NT2/D1 (cell line): ENCODE results near the gene NT5C2.

ENCODE experiments used
- DNase-seq: peaks from one replicate; pipeline ENCODE4 v3.0.0-alpha.2; 2011; ENCODE audit warnings: low read depth, low spot score
- H3K27me3 ChIP-seq: 2 replicates; pipeline ENCODE4 v1.6.0; 2011; ENCODE audit warnings: mild to moderate bottlenecking; ENCODE audit not compliant: insufficient read length, insufficient read depth
- H3K36me3 ChIP-seq: 2 replicates; pipeline ENCODE4 v1.6.1; 2011; ENCODE audit warnings: mild to moderate bottlenecking, low read length, mixed read lengths; ENCODE audit not compliant: insufficient read depth, insufficient read length
- H3K4me1 ChIP-seq: 2 replicates; pipeline ENCODE4 v1.5.1; 2011; ENCODE audit not compliant: insufficient read depth, insufficient read length
- H3K4me3 ChIP-seq: 2 replicates; pipeline ENCODE4 v1.5.1; 2011; ENCODE audit warnings: low read depth; ENCODE audit not compliant: insufficient read length
- H3K9ac ChIP-seq: 2 replicates; pipeline ENCODE4 v1.6.0; 2011; ENCODE audit warnings: low read depth; ENCODE audit not compliant: insufficient read length
- H3K9me3 ChIP-seq: 2 replicates; pipeline ENCODE4 v1.5.1; 2011; ENCODE audit warnings: mild to moderate bottlenecking, low read length; ENCODE audit not compliant: insufficient read depth
- SUZ12 ChIP-seq: IDR thresholded peaks from 2 replicates; pipeline ENCODE4 v1.6.1; 2011; ENCODE audit not compliant: insufficient read length, insufficient read depth; ENCODE audit errors: extremely low read depth
- YY1 ChIP-seq: IDR thresholded peaks from 2 replicates; pipeline ENCODE4 v1.6.1; 2011; ENCODE audit not compliant: insufficient read length, insufficient read depth
- ZNF274 ChIP-seq: IDR thresholded peaks from 2 replicates; pipeline ENCODE4 v1.6.1; 2011; ENCODE audit warnings: mild to moderate bottlenecking, low read depth, low read length

Gene NT5C2

GRCh38 chr10:103089493-103089892 is 103.6 kb downstream of the NT5C2 start:
- no peaks in the 10 kb centered on the region for H3K9me3 ChIP-seq
- H3K4me3 ChIP-seq, result no peak overlapping the region
- H3K4me1 ChIP-seq, result no peaks in the 10 kb centered on the region
- no peaks in the 10 kb centered on the region for H3K27me3 ChIP-seq
- no peak overlapping the region for H3K9ac ChIP-seq
- TF ChIP-seq SUZ12, result no peak
- no peak for TF ChIP-seq YY1
- no peak for TF ChIP-seq ZNF274
- peaks cover 83% of the 10 kb centered on the region for H3K36me3 ChIP-seq
- DNase-seq, result no peak

DNA sequence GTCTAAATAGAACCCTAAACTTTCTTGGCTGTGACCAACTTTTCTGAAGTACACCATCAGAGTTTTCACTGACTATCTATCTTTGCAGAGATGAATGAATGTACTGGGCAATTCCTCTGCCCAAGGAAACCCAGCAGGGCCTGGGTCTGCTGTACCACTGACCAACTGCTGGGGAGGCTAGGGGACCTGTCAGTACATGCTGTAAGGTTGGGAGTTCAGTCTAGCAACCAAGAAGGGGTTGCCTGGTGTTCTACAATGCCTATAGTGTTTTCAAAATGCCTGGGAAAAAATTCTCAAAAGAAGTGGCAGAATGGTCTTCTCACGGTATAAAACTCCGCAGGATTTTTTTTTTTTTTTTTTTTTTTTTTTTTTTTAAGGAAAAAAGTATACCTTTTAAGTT is 106.3 kb downstream of the NT5C2 start:
- Histone ChIP-seq H3K36me3 (peaks cover 87% of the 10 kb centered on the region), H3K9me3 (no peaks in the 10 kb centered on the region), H3K4me1 (no peaks in the 10 kb centered on the region), H3K9ac (no peak overlapping the region), H3K4me3 (no peak overlapping the region), H3K27me3 (no peaks in the 10 kb centered on the region)
- TF ChIP-seq ZNF274 (no peak), YY1 (no peak), SUZ12 (no peak)
- no peak for DNase-seq

GRCh38 chr10:103086261-103086660 is 106.8 kb downstream of the NT5C2 start:
- no peak overlapping the region for H3K4me3 ChIP-seq
- DNase-seq, result no peak
- no peaks in the 10 kb centered on the region for H3K4me1 ChIP-seq
- no peak overlapping the region for H3K9ac ChIP-seq
- H3K27me3 ChIP-seq, result no peaks in the 10 kb centered on the region
- H3K9me3 ChIP-seq, result no peaks in the 10 kb centered on the region
- peaks cover 82% of the 10 kb centered on the region for H3K36me3 ChIP-seq
- TF ChIP-seq SUZ12 (no peak), ZNF274 (no peak), YY1 (no peak)

DNA sequence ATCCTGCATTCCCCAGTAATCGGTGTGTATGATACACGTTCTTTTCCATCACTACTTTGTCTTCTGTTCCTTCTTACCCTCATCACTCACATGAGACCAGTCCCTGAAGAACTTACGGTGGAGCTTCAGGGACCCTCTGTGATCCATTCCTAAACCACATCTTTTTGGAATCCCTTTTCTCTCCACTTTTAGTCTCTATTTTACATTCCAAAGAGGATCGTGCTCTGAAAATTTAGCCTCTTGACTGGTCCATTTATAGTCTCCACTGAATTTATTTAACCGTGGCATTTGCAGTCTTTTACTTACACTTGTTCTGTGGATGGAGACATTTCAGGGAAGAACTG is 109.1 kb downstream of the NT5C2 start:
- TF ChIP-seq YY1, result no peak
- no peak for TF ChIP-seq SUZ12
- TF ChIP-seq ZNF274, result no peak
- Histone ChIP-seq H3K9me3 (no peaks in the 10 kb centered on the region), H3K27me3 (no peaks in the 10 kb centered on the region), H3K36me3 (peaks cover 59% of the 10 kb centered on the region), H3K4me1 (no peaks in the 10 kb centered on the region), H3K4me3 (no peak overlapping the region), H3K9ac (no peak overlapping the region)
- no peak for DNase-seq

- no peaks in the 10 kb centered on the region for H3K9me3 ChIP-seq
- H3K36me3 ChIP-seq, result peaks cover 59% of the 10 kb centered on the region
- no peaks in the 10 kb centered on the region for H3K27me3 ChIP-seq
- H3K4me1 ChIP-seq, result no peaks in the 10 kb centered on the region
- H3K4me3 ChIP-seq, result no peak overlapping the region
- H3K9ac ChIP-seq, result no peak overlapping the region
- TF ChIP-seq SUZ12, result no peak
- no peak for TF ChIP-seq YY1
- TF ChIP-seq ZNF274, result no peak
- DNase-seq, result no peak
Measured at GRCh38 chr10:103083266-103083976, 109.7 kb downstream of the NT5C2 start.

DNA sequence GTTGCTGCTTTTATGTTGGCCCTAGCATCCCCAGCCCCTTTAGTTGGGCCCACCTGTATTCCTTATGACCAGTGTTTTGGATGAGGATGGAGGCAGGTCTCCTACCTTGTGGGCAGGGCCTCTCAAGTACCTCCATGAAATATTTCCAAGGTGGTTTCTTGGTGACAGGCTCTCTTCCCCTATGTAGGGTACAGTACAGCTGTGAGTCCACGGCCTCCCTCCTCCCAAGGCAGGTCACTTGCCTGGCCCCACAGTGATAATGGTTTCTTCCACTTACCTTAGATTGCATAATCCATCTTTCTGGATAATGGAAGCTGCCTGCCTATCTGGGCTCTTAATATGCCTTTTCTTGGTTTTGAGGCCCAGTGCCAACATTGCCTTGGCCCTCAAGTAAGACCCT is 110.4 kb downstream of the NT5C2 start:
- DNase-seq, result no peak
- H3K4me1 ChIP-seq, result no peaks in the 10 kb centered on the region
- no peak for TF ChIP-seq SUZ12
- H3K9ac ChIP-seq, result no peak overlapping the region
- no peaks in the 10 kb centered on the region for H3K9me3 ChIP-seq
- H3K36me3 ChIP-seq, result peaks cover 54% of the 10 kb centered on the region
- no peaks in the 10 kb centered on the region for H3K27me3 ChIP-seq
- no peak overlapping the region for H3K4me3 ChIP-seq

DNA sequence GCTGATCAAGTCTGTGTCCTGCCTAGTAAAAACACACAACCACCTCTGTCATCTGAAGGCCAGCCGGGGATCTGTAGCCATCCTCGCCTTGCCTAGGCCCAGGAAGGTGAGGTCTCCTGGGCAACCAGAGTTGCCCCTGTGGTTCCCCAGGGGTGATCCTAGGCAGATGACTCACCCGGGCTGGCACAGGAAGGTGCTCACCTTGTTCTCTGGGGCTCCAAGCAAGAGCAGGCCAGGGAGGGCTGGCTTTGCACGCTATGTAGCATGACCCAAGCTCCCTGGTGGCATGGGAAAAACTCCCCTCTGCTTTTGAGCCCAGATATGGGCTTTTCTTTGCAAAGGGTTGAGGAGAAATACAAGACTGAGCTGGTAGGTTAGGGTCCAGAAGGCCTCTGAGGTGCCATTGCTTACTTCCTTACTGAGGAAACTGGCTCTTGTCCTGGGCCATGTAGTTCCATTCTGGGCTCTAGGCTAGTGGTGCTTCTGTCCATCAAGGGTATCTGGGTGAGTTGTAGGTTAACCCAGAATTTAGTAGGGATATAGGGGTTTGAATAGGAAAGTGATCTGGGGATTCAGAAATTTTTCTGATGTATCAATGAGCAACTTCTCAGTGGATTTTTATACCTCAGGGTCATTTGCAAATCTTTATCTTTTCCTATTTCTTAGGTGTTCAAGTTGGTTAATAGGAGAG is 112.0 kb downstream of the NT5C2 start:
- Histone ChIP-seq H3K36me3 (peaks cover 53% of the 10 kb centered on the region), H3K9ac (no peak overlapping the region), H3K4me1 (no peaks in the 10 kb centered on the region), H3K9me3 (no peaks in the 10 kb centered on the region), H3K4me3 (no peak overlapping the region), H3K27me3 (no peaks in the 10 kb centered on the region)
- TF ChIP-seq SUZ12, result no peak
- DNase-seq, result no peak
